SIG-M5 (cell line): ENCODE results near the gene TRDN.
"Not testable (repeated sequence)": the region's sequence is repeated elsewhere in the genome, so short reads cannot be mapped to it uniquely, and the experiment has no call there.

Experiments
- DNase-seq: peaks from one replicate; lab custom pipeline; 2025; lab: John Stamatoyannopoulos, UW

The TRDN gene

DNA sequence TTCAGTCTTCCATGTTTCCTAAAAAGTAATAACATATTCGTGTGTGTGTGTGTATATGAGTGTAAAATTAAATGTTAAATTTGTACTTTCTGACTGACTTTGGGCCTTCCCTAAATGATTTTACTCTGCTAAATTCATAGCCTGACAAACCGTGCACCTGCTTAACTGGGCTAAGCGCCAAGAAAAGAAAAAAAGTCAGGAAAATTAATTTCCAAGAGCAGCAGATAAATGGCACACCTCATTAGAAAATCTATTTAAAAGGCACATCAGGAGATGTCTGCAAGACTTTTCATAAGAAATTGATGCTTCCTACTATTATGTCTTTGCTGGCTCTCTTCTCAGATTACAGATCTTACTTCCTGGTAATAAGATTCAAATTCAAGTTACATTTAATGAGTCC, 72.4 kb downstream of the TRDN start:
- DNase-seq, result no peak

- no peak for DNase-seq
These were observed 74.1 kb downstream of the TRDN start for GRCh38 chr6:123562677-123563076.

DNA sequence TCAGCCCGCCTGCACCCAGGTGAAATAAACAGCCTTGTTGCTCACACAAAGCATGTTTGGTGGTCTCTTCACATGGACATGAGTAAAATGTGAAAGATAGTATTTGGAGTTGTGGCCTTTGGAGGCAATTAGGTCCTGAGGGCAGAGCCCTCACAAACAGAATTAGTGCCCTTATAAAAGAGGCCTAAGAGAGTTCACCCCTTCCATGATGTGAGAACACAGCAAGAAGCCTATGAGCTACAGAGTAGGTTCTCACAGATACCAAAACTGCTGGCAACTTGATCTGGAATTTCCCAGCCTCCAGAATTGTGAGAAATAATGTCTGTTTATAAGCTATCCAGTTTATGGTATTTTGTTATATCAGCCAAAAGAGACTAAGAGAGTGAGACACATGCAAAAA, 74.5 kb downstream of the TRDN start:
- DNase-seq, result no peak

DNA sequence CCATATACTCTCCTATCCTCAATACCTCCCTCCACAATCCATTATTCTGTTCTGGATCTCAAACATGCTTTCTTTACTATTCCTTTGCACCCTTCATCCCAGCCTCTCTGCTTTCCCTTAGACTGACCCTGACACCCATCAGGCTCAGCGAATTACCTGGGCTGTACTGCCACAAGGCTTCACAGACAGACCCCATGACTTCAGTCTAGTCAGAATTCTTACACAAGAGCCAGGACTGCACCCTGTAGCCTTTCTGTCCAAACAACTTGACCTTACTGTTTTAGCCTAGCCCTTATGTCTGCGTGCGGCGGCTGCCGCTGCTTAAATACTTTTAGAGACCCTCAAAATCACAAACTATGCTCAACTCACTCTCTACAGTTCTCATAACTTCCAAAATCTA, 76.9 kb downstream of the TRDN start:
- not testable (repeated sequence) for DNase-seq

- DNase-seq, result not testable (repeated sequence)
These were observed 79.3 kb downstream of the TRDN start for GRCh38 chr6:123557474-123557873.

DNA sequence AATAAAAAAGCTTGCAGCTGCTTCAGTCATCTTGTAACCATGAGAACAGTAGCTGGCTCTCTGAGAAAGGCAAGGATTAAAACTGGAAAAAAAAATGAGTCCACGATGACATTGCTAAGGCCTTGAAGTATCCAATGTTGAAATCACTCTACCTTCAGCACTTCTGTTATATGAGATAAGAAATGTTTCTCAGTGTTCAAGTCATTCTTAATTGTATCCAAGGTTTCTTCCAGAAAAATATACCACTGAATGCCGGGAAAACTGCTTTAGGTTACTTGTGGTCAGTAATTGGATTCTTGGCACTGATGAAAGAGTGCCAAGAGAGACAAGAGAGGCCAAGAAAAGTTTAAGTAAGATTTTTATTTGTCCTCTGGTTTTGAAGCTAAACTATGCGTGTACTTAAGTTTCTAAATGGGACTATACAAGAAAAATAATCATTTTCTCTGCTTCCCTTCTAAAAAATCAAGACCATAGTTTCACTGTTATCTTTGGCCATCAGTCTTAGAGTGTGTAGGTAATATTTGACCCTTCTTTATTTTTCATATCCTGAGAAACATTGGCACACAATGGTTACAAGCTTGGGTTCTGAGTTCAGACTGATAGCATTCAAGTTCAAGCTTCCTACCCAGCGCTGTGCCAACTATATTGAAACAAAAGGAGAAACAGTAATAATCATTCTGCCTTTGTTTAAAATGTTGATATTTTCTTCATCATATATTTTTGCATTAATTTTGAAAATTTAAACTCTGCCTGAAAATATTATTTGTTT, 84.6 kb downstream of the TRDN start:
- no peak for DNase-seq

- DNase-seq, result no peak
These were observed 86.6 kb downstream of the TRDN start for GRCh38 chr6:123550052-123550617.

DNA sequence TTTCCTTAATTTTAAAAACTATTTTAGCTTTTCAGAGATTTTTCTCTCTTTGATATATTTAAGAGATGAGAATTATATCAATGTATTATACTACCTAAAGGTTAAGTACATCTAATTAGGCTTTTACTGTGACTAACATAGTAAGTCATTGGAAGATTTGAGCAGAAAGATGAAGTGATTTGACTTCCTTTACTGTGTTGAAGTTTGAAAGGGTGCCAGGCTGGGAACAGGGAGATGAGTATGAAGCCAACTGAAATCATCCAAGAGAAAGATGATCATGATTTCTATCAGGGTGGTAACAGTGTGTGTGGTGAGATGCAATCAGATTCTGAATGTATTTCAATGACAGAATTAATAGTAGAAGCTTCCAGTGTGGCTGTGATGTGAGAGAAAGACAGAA, 87.3 kb downstream of the TRDN start:
- DNase-seq, result no peak

DNA sequence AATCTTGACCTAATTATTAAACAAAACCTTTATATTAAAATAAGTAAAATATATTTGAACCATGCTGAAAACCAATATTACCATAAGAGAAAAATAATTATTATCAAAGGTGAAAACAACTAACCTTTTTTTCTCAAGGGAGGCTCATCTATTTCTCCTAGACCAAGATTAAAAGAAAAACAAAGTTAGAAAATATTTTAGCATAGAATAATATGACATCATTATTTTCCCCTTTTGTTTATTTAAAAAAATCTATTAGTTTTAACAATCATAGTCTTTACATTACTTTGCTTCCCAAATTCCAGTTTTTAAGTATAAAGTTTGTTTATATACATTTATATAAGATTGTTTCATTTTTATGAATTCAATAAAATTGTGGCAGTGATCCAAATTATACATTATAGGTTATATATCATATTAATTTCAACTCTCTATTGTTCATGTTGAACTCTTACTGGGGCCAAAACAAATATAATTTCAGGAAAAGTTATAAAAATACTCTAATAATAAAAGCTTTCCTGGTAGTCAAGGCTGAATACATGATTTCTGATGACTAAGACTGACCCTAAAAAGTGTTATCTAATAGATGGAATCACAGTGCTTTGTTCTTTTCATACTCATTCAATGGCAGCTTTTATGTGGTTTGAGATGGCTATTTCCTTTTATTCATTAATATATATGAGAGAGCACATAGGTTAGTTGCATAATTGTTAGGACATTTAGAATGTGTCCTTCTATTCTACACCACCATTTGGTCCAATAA, 89.4 kb downstream of the TRDN start:
- no peak for DNase-seq

GRCh38 chr6:123546537-123546936, 90.2 kb downstream of the TRDN start:
- DNase-seq, result no peak

GRCh38 chr6:123541462-123541861, 95.3 kb downstream of the TRDN start:
- DNase-seq, result no peak

GRCh38 chr6:123533862-123534648, 102.7 kb downstream of the TRDN start:
- no peak for DNase-seq

GRCh38 chr6:123529843-123530242, 106.9 kb downstream of the TRDN start:
- DNase-seq, result no peak

DNA sequence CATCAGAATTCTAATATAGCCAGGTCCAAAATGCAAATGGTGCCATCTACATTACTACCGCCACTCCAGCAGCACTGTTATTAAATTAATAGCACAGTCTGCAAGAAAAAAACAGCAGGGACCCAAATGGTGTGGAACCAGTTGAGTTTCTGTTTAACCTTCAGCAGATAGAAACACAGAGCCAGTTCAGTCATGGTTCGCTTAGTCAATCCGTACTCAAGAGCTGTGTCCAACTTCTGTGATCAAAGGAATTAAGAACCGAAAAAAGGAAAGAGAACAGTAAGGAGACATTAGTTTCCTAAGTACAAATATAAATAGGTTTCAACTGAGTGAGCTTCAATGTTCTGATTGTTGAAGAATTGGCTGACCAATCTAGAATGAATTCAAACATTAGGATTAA, 107.7 kb downstream of the TRDN start:
- no peak for DNase-seq

DNA sequence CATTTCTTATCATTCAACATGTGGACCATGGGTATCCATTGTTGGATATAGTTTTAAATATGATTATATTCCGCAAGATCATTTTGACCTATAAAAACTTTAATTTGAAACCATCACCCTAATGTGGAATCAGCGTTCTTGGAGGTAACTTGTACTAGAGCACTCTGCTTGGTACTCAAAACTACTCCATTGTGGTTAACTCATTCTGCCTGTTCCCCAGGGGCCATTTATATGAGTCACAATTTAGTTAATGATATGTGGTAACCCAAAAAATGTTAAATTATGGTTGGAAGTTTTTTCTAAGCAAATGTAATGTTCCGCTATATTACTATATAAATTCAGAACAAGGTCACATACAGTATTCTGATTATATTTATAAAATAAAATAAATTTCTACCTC, 109.3 kb downstream of the TRDN start:
- DNase-seq, result no peak

- no peak for DNase-seq
These were observed 110.6 kb downstream of the TRDN start for GRCh38 chr6:123526128-123526527.

DNA sequence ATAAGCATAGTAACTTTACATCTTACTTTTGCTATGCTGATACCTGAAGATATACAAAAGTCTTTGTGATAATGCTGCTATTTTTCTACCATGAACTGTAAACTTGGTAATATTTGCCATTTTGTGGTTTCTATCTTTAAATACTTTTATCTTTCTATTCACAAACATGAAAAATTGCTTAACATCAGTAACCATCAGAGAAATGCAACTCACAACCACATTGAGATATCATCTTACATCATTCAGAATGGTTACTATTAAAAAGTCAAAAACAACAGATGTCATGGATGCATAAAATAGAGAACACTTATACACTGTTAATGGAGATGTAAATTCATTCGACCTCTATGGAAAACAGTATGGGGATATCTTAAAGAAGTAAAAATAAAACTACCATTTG, 112.0 kb downstream of the TRDN start:
- no peak for DNase-seq

GRCh38 chr6:123520217-123520616, 116.5 kb downstream of the TRDN start:
- DNase-seq, result no peak

DNA sequence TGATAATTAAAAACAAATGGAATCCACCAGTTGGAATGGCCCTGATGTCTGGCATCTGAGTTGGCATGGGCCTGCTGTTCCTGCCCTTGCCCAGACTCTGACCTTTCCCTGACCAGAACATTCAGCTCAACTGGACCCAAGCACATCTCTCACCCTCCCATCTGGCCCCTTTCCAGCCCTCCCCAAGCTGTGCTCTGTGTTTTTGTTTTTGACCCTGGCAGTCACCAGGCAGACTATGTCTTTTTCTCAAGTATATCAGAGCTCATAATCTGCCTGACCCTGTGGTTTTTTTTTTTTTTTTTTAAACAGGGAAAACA, 117.6 kb downstream of the TRDN start:
- DNase-seq, result no peak

- DNase-seq, result no peak
These were observed 118.1 kb downstream of the TRDN start for GRCh38 chr6:123518441-123519188.

DNA sequence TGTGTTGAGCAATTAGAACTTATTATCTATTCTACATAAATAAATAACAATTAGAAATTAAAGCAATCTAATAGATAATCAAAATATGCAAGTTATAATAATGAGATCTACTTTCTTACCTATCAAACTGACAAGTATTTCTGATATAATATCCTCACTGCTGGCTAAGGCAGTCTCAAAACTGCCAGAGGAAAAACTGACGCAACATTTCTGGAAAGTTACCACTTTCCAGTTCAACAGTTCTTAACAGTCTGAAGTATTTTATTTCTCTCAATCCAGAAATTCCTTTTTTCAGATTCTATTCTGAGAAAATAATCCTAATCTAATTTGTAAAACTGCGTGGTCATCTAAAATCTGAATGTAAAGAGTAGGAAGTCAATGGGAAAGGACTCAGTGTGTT, 121.0 kb downstream of the TRDN start:
- DNase-seq, result no peak

DNA sequence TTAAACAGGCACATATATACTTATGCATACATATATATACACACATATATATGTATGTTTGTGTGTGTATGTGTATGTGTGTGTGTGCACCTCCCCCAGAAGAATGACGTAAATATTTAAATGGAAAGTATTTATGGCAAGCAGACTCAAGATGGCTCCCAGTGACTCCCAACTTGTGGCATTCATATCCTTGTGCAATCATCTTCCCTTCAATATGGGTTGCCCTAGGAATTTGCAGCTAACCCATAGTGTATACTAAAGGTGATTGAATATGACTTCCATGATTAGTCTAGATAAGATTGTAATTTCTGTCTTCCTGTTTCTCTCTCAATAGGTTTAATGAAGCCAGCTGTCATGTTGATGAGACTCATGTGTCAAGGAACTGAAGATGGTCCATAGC, 127.6 kb downstream of the TRDN start:
- no peak for DNase-seq
